ENCODE data around the gene PADI4.

DNA sequence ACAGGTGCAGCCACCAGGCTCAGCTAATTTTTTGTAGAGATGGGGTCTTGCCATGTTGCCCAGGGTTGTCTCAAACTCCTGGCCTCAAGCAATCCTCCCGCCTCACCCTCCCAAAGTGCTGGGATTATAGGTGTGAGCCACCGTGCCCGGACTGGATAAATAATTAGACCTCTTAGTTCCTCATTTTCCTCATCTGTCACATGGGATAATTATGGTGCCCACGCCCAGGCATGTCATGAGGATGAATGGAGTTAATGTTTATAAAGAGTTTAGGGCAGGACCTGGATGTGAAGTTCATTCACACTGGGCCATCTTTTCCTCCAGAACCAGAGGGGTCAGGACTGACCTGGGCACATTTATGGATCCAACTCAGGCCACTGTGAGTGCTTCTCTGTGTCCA is 35.4 kb upstream of the PADI4 start:
- TF ChIP-seq, protein P1, sequence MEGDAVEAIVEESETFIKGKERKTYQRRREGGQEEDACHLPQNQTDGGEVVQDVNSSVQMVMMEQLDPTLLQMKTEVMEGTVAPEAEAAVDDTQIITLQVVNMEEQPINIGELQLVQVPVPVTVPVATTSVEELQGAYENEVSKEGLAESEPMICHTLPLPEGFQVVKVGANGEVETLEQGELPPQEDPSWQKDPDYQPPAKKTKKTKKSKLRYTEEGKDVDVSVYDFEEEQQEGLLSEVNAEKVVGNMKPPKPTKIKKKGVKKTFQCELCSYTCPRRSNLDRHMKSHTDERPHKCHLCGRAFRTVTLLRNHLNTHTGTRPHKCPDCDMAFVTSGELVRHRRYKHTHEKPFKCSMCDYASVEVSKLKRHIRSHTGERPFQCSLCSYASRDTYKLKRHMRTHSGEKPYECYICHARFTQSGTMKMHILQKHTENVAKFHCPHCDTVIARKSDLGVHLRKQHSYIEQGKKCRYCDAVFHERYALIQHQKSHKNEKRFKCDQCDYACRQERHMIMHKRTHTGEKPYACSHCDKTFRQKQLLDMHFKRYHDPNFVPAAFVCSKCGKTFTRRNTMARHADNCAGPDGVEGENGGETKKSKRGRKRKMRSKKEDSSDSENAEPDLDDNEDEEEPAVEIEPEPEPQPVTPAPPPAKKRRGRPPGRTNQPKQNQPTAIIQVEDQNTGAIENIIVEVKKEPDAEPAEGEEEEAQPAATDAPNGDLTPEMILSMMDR (conservative IDR thresholded peaks at IDR 0.05) = no peak
- no peak for TF ChIP-seq EZH2 (IDR thresholded peaks at IDR 0.05; ENCODE audit: low read depth)
